HG02623 (cell line): ENCODE measurements around the gene TYRP1.
"Not testable (repeated sequence)": the region's sequence is repeated elsewhere in the genome, so short reads cannot be mapped to it uniquely, and the experiment has no call there.

ENCODE experiments used
- ATAC-seq: cut with Tn5 transposase; IDR thresholded peaks from one replicate; pipeline ENCODE4 v1.9.1; 2021; ENCODE audit warnings: moderate library complexity; ENCODE audit not compliant: unreplicated experiment

The TYRP1 gene

GRCh38 chr9:12693141-12693540 is at the start of gene TYRP1:
TYRP1 (plus strand) TSS chr9:12693385; CDS start chr9:12693997, 612 bp downstream.
- ATAC-seq = no peak

GRCh38 chr9:12643686-12644085 is 49.5 kb upstream of the TYRP1 start:
- ATAC-seq = no peak

- ATAC-seq = no peak
Observed at GRCh38 chr9:12648925-12649324, 44.3 kb upstream of the TYRP1 start.

GRCh38 chr9:12651125-12651524 is 42.1 kb upstream of the TYRP1 start:
- no peak for ATAC-seq

GRCh38 chr9:12652973-12653372 is 40.2 kb upstream of the TYRP1 start:
- ATAC-seq = no peak

GRCh38 chr9:12656803-12657202 is 36.4 kb upstream of the TYRP1 start:
- ATAC-seq = no peak

- no peak for ATAC-seq
Observed at GRCh38 chr9:12657233-12657632, 36.0 kb upstream of the TYRP1 start.

GRCh38 chr9:12657998-12658397 is 35.2 kb upstream of the TYRP1 start:
- no peak for ATAC-seq

- no peak for ATAC-seq
Observed at GRCh38 chr9:12658531-12659209, 34.5 kb upstream of the TYRP1 start.

- no peak for ATAC-seq
Observed at GRCh38 chr9:12659220-12659619, 34.0 kb upstream of the TYRP1 start.

- no peak for ATAC-seq
Observed at GRCh38 chr9:12666813-12667212, 26.4 kb upstream of the TYRP1 start.

- ATAC-seq = no peak
Observed at GRCh38 chr9:12667892-12668291, 25.3 kb upstream of the TYRP1 start.

GRCh38 chr9:12670006-12670405 is 23.2 kb upstream of the TYRP1 start:
- ATAC-seq = no peak

- no peak for ATAC-seq
Observed at GRCh38 chr9:12674961-12675360, 18.2 kb upstream of the TYRP1 start.

GRCh38 chr9:12677462-12678126 is 15.6 kb upstream of the TYRP1 start:
- ATAC-seq = not testable (repeated sequence)

GRCh38 chr9:12680341-12680740 is 12.8 kb upstream of the TYRP1 start:
- ATAC-seq = no peak

GRCh38 chr9:12680757-12681156 is 12.4 kb upstream of the TYRP1 start:
- no peak for ATAC-seq

- ATAC-seq = no peak
Observed at GRCh38 chr9:12681620-12682019, 11.6 kb upstream of the TYRP1 start.

GRCh38 chr9:12684974-12685373 is 8.2 kb upstream of the TYRP1 start:
- no peak for ATAC-seq

GRCh38 chr9:12689233-12689632 is 4.0 kb upstream of the TYRP1 start:
- no peak for ATAC-seq

- ATAC-seq = no peak
Observed at GRCh38 chr9:12694013-12694412, 828 bp downstream of the TYRP1 start.

- ATAC-seq = no peak
Observed at GRCh38 chr9:12695474-12695873, 2.3 kb downstream of the TYRP1 start.
